AG09309 (cell line): ENCODE results near the gene HECTD4.

Source experiments
- DNase-seq: peaks from one replicate; pipeline ENCODE4 v3.0.0-alpha.2; 2010; ENCODE audit warnings: low read depth
- H3K4me3 ChIP-seq: 2 replicates; pipeline ENCODE4 v1.5.1; 2011; ENCODE audit warnings: mild to moderate bottlenecking, low read depth, low read length, moderate library complexity; ENCODE audit not compliant: control insufficient read depth
- CTCF ChIP-seq: IDR thresholded peaks from 2 replicates; pipeline ENCODE4 v1.5.1; 2011; ENCODE audit warnings: mild to moderate bottlenecking, low read depth, low read length, inconsistent platforms; ENCODE audit not compliant: insufficient read depth, control insufficient read depth; ENCODE audit errors: missing control alignments

Gene HECTD4

DNA sequence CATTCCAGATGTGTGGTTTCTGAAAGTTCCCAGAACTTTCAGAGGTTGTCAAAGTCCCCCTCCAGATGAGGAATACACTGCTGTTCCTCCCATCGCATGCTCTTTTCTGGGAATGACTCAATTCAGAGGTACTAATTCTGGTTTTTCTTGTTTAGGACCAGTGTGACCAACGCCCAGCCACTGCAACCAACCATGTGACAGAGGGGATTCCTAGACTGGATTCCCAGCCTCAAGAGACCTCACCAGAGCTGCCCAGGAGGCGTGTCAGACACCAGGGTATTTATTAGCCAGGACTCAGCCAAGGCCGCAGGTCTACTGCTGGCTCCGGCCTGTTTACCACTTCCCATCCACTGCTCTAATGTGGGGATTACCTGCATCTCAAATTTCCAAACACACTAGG, 232.6 kb downstream of the HECTD4 start:
- H3K4me3 ChIP-seq = no peak overlapping the region
- TF ChIP-seq CTCF = no peak
- DNase-seq = no peak

DNA sequence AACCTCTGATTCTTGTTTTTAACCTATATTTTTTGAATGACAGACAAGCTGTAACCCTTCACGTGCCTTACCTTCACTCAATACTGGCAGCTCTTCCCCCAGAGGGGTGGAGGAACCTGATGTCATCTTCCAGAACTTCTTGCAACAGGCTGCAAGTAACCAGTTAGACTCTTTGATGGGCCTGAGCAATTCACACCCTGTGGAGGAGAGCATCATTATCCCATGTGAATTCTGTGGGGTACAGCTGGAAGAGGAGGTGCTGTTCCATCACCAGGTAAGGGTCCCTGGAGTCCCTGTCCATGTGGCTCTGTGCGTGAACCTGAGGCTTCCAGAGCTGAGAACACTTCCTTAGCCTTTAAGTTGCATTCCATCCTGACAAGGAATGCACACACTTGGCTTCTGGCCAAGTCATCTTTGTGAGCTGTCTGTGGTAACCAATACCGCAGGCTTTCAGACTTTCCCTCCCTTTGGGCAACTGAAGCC, 234.2 kb downstream of the HECTD4 start:
- no peak for DNase-seq
- no peak overlapping the region for H3K4me3 ChIP-seq
- TF ChIP-seq CTCF = no peak

- TF ChIP-seq CTCF = no peak
- DNase-seq = no peak
- no peak overlapping the region for H3K4me3 ChIP-seq
These were observed 236.1 kb downstream of the HECTD4 start for GRCh38 chr12:112146123-112146522.

GRCh38 chr12:112140728-112141127, 241.5 kb downstream of the HECTD4 start:
- DNase-seq = no peak
- TF ChIP-seq CTCF = no peak
- H3K4me3 ChIP-seq = no peak overlapping the region

DNA sequence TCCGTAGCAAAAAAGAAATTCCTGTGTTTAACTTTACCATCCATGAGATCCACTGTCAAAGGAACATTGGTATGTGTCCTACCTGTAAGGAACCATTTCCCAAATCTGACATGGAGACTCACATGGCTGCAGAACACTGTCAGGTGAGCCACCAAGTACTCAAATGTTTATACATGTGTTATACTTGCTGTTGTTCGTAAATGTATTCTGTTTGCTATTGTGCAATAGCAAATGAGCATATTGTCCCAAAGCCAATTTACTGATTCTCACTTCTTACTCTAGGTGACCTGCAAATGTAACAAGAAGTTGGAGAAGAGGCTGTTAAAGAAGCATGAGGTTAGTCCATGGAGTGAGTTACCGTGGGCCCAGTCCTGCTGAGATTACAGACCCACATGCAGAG, 247.5 kb downstream of the HECTD4 start:
- no peak for DNase-seq
- no peak overlapping the region for H3K4me3 ChIP-seq
- no peak for TF ChIP-seq CTCF

GRCh38 chr12:112133418-112133817, 248.8 kb downstream of the HECTD4 start:
- H3K4me3 ChIP-seq = no peak overlapping the region
- no peak for TF ChIP-seq CTCF
- DNase-seq = no peak

DNA sequence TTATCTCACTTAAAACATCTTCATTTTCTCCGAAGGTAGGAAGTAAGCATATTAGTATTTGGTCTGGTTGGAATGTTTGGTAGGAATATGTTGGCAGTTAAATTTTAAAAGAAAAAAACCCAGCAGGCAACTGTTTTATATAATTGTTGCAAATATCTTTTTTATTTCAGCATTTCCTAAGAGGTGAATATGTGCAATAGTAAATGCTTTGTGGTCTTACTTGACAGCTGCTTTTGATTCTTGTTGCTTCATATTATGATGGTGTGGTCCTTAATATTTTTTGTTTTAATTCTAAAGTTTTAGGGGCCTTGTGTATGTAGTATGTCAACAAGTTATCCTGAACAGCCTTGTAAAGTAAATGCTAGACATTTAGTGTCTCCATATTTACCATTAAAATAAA, 250.5 kb downstream of the HECTD4 start:
- H3K4me3 ChIP-seq = no peak overlapping the region
- TF ChIP-seq CTCF = no peak
- DNase-seq = no peak
